OCI-LY3 (cell line): ENCODE data around the gene GATA6.

Experiments used
- EZH2phosphoT487 ChIP-seq: fragments of 200-600 bp; shearing (Covaris generic); IDR thresholded peaks from 2 replicates; pipeline ENCODE4 v1.6.1; 2018; ENCODE audit warnings: antibody characterized with exemption, mixed run types, low read depth
- TF ChIP-seq, protein P1 (sequence below): fragments of 200-600, 300-600 bp; sonication (generic); IDR thresholded peaks from 2 replicates; pipeline ENCODE4 v1.5.1; 2014; ENCODE audit warnings: antibody characterized with exemption, low read length, low read depth

GRCh38 chr18:22132258-22132657, 37.1 kb upstream of the GATA6 start:
- TF ChIP-seq, protein P1, sequence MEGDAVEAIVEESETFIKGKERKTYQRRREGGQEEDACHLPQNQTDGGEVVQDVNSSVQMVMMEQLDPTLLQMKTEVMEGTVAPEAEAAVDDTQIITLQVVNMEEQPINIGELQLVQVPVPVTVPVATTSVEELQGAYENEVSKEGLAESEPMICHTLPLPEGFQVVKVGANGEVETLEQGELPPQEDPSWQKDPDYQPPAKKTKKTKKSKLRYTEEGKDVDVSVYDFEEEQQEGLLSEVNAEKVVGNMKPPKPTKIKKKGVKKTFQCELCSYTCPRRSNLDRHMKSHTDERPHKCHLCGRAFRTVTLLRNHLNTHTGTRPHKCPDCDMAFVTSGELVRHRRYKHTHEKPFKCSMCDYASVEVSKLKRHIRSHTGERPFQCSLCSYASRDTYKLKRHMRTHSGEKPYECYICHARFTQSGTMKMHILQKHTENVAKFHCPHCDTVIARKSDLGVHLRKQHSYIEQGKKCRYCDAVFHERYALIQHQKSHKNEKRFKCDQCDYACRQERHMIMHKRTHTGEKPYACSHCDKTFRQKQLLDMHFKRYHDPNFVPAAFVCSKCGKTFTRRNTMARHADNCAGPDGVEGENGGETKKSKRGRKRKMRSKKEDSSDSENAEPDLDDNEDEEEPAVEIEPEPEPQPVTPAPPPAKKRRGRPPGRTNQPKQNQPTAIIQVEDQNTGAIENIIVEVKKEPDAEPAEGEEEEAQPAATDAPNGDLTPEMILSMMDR: no peak
- no peak for TF ChIP-seq EZH2phosphoT487
